Endothelial cell of umbilical vein (primary cell): Measurements from ENCODE around the gene TUSC2.
A peak's percentile ranks its signal among the peaks of the same experiment; 100 is the strongest.

Source experiments
- EZH2 ChIP-seq: IDR thresholded peaks from 2 replicates; pipeline ENCODE4 v1.6.1; 2012; ENCODE audit warnings: borderline replicate concordance, low read depth, mild to moderate bottlenecking, moderate library complexity, low read length, inconsistent platforms; ENCODE audit not compliant: severe bottlenecking
- POLR2A ChIP-seq: IDR thresholded peaks from 2 replicates; pipeline ENCODE4 v1.6.1; 2012; ENCODE audit warnings: low read depth, mild to moderate bottlenecking, control low read depth, low read length
- POLR2AphosphoS5 ChIP-seq: IDR thresholded peaks from 2 replicates; pipeline ENCODE4 v1.6.1; 2012; ENCODE audit warnings: low read depth, mild to moderate bottlenecking, control low read depth, low read length, moderate library complexity; ENCODE audit not compliant: insufficient read depth
- TF ChIP-seq, protein P1 (sequence below), 2 donors: IDR thresholded peaks; 1 replicate in 1 of 2; 2 replicates in 1 of 2; pipeline ENCODE4 v1.5.1; 2011; ENCODE audit warnings: low read length in 2 of 2, mild to moderate bottlenecking in 2 of 2, moderate library complexity in 2 of 2, control low read depth in 1 of 2, inconsistent platforms in 1 of 2, low read depth in 1 of 2; ENCODE audit not compliant: insufficient read depth in 1 of 2; ENCODE audit errors: extremely low read depth in 1 of 2

DNA sequence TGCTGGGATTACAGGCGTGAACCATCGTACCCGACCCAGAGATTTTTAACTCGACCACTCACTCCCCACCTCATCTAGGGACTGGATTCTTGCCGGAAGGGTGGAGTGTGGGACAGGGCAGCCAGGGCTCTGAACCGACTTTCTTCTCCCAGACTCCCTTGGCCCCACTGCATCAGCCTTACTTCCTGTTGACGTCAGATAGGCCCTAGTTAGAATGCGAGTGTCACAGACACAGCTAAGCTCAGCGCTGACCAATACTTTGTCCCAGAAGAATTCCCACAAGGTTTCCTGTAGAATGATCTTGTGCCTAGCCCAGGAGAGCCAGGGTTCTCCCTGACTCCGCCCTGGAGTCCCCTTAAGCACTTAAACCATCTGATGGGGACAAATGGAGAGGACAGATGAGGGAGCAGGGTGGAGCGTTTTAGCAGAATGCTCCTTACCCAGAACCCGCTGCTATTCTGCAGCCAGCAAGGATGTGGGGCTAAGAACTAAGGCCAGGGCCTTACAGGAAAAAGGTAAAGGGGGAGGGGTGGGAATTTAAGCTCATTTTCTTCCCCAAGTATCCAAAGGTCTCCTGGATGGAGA lies 5.8 kb upstream of the TUSC2 start:
- TF ChIP-seq, protein P1, sequence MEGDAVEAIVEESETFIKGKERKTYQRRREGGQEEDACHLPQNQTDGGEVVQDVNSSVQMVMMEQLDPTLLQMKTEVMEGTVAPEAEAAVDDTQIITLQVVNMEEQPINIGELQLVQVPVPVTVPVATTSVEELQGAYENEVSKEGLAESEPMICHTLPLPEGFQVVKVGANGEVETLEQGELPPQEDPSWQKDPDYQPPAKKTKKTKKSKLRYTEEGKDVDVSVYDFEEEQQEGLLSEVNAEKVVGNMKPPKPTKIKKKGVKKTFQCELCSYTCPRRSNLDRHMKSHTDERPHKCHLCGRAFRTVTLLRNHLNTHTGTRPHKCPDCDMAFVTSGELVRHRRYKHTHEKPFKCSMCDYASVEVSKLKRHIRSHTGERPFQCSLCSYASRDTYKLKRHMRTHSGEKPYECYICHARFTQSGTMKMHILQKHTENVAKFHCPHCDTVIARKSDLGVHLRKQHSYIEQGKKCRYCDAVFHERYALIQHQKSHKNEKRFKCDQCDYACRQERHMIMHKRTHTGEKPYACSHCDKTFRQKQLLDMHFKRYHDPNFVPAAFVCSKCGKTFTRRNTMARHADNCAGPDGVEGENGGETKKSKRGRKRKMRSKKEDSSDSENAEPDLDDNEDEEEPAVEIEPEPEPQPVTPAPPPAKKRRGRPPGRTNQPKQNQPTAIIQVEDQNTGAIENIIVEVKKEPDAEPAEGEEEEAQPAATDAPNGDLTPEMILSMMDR (IDR thresholded peaks at IDR 0.05; ENCODE audit: extremely low read depth in 1 of 2, insufficient read depth in 1 of 2, low read depth in 1 of 2, low read length in 2 of 2) = no peak
- no peak for TF ChIP-seq POLR2A
- TF ChIP-seq POLR2AphosphoS5 = peak; percentile 21
- TF ChIP-seq EZH2 = no peak
